ENCODE measurements around the gene CXCR3.

Gene CXCR3

DNA sequence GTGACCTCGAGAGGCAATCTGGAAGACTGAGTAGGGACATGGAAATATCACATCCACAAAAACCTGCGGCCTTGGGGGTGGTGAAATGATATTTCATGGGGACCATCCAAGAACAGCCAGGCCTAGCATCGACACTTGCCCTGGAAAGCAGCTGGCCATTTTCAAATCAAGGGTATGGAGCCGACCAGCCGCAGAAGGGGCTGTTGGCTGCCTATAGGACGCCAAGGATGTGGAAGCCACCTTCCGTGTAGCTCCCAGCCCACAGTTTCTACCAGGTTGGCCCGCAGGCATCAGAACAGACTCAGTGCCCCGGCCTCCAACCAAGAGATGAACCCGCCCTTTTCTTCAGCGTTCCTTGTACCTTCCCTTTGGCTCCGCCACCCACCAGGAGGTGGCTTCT, 43.6 kb upstream of the CXCR3 start:
- FAIRE-seq (no peak), DNase-seq (ENCODE audit: insufficient read length, low spot score) (no peak)
- TF ChIP-seq, protein P1, sequence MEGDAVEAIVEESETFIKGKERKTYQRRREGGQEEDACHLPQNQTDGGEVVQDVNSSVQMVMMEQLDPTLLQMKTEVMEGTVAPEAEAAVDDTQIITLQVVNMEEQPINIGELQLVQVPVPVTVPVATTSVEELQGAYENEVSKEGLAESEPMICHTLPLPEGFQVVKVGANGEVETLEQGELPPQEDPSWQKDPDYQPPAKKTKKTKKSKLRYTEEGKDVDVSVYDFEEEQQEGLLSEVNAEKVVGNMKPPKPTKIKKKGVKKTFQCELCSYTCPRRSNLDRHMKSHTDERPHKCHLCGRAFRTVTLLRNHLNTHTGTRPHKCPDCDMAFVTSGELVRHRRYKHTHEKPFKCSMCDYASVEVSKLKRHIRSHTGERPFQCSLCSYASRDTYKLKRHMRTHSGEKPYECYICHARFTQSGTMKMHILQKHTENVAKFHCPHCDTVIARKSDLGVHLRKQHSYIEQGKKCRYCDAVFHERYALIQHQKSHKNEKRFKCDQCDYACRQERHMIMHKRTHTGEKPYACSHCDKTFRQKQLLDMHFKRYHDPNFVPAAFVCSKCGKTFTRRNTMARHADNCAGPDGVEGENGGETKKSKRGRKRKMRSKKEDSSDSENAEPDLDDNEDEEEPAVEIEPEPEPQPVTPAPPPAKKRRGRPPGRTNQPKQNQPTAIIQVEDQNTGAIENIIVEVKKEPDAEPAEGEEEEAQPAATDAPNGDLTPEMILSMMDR (IDR thresholded peaks at IDR 0.05; ENCODE audit: insufficient read depth, missing control alignments) = no peak

DNA sequence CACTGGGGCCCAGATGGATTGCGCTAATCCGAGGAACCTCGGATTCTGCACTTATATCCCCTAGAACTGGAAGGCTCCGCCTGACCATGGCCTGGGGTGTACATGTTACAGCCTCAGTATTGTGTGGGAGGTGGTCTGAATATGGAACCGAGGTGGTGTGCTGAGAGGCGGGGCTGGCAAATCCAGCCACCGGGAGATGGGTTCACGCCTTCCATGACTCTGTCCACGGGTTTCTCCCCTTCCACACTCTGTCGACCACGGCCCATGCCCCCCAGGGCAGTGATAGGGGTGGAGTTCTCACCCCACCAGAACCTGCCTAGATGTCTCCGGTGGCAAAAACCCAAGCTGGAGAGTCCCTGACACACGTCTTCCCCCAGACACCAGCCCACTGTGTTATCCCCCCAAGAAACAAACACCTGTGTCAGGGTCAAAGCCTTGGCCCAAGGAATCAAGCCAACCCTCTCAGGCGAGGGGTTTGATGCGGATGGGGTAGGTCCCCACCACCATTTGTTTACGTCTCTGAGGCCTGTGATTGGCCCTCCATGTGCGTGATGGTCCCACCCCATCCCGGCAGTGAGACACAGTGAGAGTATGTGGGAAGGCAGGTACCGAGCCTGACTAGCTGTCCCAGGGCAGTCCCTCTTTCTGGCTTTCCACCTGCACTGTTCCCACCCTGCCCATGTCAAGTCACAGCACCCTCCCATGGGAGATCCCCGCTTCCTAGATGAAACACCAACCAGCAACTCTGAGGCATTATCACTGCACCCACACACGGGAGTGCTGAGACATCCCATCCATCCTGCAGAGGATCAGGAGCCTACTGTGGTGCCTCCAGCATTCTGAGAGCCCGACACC, 42.5 kb upstream of the CXCR3 start:
- no peak for DNase-seq (ENCODE audit: insufficient read length, low spot score)
- TF ChIP-seq, protein P1 (IDR thresholded peaks at IDR 0.05; ENCODE audit: insufficient read depth, missing control alignments) = no peak
- no peak for FAIRE-seq

DNA sequence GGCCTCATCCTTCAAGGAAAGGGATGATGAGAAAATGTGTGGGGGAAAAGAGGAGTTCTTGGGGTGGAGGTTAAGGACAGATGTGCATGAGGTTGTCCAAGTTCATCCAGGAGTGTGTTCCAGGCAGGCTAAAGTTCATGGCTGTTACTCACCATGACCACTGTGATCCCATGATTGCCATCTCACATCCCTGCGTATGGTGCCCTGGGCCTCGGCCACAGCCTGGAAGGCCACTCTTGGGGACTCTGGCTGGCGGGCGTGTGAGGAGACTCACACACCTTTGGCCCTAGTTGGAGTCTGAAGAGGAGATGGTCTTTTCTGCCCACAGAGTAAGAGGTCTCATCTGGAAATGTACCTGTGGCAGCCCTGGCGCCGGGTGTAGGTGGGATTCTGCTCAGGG, 41.6 kb upstream of the CXCR3 start:
- no peak for DNase-seq (ENCODE audit: insufficient read length, low spot score)
- TF ChIP-seq, protein P1 (IDR thresholded peaks at IDR 0.05; ENCODE audit: insufficient read depth, missing control alignments) = no peak
- FAIRE-seq = no peak

DNA sequence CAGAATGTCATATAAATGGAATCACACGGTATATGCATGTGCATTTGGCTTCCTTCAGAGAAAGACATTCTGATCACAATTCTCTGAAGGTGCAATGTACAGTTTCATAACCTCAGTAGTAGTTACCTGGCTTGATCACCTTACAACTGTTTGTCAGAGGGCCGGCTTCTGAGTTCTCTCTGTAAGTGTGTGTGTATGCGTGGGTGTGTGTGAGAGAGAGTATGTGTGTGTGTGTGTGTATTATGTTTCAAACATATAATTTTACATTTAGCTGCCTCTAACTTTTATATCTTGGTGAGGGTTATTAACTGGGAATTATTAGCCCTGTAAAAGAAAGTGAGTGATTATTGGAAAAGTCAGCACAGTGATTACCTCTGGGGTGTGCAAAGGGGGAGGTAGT, 41.0 kb upstream of the CXCR3 start:
- DNase-seq (ENCODE audit: insufficient read length, low spot score) (no peak), FAIRE-seq (no peak)
- TF ChIP-seq, protein P1 (IDR thresholded peaks at IDR 0.05; ENCODE audit: insufficient read depth, missing control alignments) = no peak

DNA sequence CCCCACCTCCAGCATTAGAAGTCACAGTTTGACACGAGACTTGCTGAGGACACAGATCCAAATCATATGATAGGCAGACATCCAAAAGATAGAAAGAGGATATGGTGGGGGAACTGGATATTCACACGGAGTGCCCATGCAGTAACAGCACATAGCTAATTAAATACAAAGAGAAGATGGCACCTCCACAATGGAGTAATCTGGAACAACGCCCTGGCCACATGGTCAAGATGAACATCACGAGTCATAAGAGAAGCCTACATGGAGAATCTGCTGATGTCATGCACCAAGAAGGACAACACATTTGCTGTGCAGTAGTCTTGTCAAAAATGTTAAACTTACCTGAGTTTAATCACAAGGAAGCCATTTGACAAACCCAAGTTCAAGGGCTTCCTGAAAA, 39.0 kb upstream of the CXCR3 start:
- TF ChIP-seq, protein P1 (IDR thresholded peaks at IDR 0.05; ENCODE audit: insufficient read depth, missing control alignments) = no peak
- FAIRE-seq (no peak), DNase-seq (ENCODE audit: insufficient read length, low spot score) (no peak)

DNA sequence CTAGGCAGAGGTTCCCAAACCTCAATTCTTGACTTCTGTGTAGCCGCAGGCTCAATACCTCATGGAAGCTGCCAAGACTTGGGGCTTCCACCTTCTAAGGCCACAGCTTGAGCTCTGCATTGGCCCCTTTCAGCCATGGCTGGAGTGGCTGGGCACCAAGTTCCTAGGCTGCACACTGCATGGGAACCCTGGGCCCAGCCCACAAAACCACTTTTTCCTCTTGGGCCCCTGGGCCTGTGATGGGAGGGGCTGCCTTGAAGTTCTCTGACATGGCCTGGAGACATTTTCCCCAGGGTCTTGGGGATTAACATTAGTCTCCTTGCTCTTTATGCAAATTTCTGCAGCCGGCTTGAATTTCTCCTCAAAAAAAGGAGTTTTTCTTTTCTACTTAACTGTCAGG, 35.0 kb upstream of the CXCR3 start:
- FAIRE-seq = no peak
- TF ChIP-seq, protein P1 (IDR thresholded peaks at IDR 0.05; ENCODE audit: insufficient read depth, missing control alignments) = no peak

DNA sequence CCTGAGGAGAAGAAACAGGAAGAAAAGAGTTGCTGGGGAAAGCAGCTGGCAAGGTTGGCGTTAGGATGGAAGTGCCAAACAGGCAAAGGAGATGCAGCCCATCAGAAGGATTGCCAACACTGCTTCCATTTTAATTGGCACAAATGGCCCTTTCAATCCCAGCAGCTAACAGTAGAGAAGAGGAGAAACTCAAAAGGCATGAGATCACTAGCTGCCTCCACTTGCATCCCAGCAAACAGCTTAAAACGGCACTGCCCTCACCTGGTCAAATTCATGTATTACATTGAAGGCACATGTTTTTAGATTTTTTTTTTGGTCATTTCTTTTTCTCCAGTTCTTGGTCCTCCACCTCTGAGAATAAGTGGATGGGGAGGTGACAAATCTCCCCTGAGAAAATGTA, 34.1 kb upstream of the CXCR3 start:
- peak; percentile 6 for FAIRE-seq
- TF ChIP-seq, protein P1 (IDR thresholded peaks at IDR 0.05; ENCODE audit: insufficient read depth, missing control alignments) = peak; percentile 68
- DNase-seq (ENCODE audit: insufficient read length, low spot score) = no peak

More for the DNA sequence above, 35.0 kb upstream of the CXCR3 start:
- DNase-seq (ENCODE audit: insufficient read length, low spot score) = no peak

All from D721Med (cell line).